ENCODE data around the gene LRRC8C.
"Not testable (repeated sequence)": the region's sequence is repeated elsewhere in the genome, so short reads cannot be mapped to it uniquely, and the experiment has no call there.

The LRRC8C gene

GRCh38 chr1:89608319-89608983 lies 24.5 kb upstream of the LRRC8C start:
- DNase-seq = peak; percentile 74 to 81

DNA sequence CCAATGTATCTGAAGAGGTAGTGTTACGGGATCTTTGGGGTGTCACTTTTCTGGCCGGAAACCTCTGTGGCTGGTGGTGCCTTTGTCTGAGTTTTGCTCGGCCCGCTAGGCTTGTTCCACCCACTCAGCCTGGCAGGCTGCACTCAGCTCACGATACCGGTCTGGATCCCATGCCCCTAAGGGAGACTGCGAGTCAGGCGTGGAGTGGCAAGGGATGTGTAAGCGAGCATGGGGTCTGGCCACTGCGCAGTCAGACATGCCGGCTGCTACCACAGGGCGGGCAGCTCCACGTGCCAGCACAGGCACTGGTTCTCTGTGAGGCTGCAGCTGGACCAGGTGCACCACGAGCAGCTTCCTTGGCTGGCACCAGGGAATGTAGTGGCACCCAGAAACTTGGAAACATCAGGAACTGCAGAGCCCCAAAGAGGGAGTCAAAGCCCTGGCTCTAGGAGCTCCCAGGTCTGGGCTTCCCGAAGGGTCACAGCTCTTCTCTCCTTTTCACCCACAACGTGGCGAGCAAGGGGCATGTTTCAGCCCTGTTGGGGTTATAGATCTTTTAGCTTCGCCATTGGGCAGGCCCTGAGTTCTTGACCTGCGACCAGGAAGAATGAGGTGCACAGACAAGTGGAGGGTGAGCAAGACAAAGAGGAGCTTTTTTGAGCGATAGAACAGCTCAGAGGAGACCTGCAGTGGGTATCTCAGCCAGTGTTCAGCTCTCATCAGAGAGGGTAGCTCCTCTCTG lies 23.8 kb upstream of the LRRC8C start:
- DNase-seq = peak; percentile 55 to 66

GRCh38 chr1:89609781-89610456 lies 23.0 kb upstream of the LRRC8C start:
- DNase-seq = peak in 1 of 2 donors; percentile 43

DNA sequence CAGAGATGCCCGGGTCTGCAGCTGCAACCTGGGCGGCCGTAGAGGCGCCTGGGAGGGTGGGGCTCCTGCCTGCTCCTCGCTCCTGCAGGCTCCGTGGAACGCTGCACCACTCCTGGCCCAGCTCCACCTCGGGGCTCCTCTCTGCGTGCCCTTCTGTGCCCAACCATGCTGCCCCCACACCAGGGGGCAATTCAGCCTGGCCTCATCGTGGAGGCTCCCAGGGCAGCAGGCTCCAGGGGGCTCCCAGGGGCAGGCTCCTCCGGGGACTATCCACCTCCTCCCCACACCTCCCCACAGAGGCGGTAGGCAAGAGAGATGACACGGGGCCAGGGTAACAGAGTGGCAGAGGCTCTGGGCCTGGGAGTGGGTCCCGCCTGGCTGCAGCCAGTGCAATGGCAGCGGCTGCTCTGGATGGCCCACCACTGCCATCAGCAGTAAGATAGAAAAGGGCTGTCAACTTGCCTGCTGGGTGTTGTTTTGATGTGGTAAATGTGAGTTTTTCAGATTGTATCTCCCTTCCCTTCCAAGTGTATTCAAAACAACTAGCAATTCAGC lies 22.4 kb upstream of the LRRC8C start:
- DNase-seq = peak in 1 of 2 donors; percentile 38

DNA sequence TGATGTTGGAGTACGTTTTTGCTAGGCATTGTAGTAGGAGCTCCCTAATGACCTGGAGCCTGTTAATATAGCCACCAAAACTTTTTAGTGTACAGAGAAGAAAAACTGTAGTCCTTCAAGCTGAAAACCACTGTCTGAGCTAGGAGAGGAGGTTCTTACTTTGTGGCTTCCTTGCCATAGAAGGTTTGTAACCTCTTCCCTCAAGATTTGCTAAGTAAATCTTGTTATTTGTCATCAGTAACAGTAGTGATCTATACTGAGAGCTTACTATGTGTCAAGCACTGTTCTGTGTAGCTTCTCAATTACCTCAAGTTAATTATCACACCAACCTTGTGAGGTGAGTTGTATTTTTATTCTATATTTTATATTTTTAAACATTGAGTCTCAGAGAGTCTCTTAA lies 21.2 kb upstream of the LRRC8C start:
- no peak for DNase-seq

DNA sequence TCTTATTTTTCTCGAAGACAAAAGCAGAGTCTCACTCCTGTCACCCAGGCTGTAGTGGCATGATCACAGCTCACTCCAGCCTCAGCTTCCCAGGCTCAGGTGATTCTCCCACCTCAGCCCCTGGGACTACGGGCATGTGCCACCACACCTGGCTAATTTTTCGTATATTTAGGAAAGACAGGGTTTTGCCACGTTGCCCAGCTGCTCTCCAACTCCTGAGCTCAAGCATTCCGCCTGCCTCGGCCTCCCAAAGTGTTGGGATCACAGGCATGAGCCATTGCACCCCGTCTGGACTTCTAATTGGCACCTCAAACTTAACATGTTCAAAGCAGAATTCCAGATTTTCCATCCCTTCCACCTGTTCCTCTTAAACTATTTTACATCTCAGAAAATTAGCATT lies 19.0 kb upstream of the LRRC8C start:
- DNase-seq = no peak

GRCh38 chr1:89615676-89616598 lies 17.0 kb upstream of the LRRC8C start:
- no peak for DNase-seq

DNA sequence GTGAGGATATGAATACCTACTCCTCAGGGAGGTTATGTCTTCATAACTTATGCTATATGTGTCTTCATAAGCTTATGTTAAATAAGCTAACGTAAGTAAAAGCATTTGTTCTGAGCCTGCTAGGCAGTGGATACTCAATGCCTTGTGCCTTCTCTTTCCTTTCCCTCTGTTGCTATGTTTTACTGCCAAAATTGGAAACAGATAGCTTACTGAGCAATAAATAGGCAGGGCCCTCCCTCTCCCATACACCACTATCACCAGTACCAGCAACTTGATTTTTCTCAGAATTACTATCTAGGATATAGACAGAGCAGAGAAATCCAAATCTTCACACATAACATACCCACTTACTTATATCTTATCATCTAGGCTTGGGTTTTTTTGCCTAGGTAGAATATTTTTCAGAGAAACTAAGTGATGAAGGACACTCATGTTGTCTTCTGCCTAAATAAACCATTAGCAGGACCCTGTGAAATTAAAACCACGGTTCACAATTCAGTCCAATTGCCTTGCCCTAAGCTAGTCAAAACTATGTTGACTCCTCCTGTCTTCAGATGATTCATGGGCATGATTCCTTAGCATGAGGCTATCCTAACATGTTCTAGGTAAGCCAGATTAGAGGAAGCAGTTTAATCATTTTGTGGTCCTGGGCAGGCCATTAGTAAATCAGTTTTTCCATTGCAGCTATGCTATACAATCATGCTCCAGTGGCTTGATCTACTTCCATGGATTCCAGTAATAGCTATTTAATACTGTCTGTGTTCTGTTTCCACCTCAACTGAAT lies 15.9 kb upstream of the LRRC8C start:
- no peak for DNase-seq

DNA sequence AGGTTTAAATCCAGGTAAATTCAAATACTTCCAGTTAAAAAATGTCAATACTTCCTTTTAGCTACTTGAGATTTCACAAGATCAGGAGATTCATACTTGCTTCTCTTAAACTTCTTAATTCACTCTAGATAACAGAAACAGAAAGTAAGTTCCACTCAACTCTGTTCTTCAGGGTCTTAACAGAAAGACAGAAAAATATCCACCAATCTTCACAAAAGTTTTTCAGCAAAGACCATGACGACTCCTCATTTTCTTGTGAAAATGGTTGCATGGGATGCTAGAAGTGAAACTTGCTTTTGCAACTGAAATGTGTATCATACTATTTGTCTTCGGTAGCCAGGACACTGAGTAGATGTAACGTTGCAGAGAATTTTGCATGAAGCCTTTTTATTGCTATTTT lies 12.3 kb upstream of the LRRC8C start:
- DNase-seq = no peak

GRCh38 chr1:89622895-89623294 lies 10.0 kb upstream of the LRRC8C start:
- no peak for DNase-seq

- no peak for DNase-seq
Measured at GRCh38 chr1:89624314-89624713, 8.6 kb upstream of the LRRC8C start.

- no peak for DNase-seq
Measured at GRCh38 chr1:89624715-89625323, 8.1 kb upstream of the LRRC8C start.

DNA sequence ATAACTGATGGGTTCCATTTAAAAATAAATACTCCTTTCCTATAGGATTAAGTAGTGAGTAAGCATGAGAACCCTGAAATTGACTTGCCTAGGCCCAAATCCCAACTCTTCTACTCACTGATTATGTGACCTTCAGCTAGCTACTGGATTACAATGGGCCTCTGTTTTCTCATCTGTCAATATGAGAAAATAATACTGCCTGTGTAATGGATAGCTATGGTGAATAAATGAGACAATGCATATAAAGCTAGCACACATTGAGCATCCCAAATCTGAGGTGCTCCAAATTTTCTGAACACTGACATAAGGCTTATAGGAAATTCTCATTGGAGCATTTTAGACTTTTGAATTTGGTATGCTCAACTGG lies 5.3 kb upstream of the LRRC8C start:
- DNase-seq = no peak

DNA sequence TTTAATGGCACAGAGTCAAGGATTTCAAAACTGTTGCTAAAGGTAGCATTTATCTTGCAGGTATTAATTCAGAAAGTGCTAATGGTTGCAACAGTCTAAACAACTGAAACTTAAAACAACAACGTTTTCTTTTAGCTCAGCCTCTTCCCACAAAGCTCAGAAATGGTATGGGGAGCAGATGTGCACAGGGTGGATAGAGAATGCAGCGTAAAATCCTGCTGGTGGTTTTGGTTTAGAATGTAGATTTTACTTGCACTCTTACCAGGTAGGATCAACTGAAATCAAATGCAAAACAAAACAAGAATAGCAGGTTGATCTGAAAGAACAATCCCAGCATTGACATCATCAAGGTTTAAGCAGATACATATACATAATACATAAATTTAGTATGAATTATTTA lies 3.8 kb upstream of the LRRC8C start:
- no peak for DNase-seq

- DNase-seq = not testable (repeated sequence)
Measured at GRCh38 chr1:89629600-89629999, 3.3 kb upstream of the LRRC8C start.

DNA sequence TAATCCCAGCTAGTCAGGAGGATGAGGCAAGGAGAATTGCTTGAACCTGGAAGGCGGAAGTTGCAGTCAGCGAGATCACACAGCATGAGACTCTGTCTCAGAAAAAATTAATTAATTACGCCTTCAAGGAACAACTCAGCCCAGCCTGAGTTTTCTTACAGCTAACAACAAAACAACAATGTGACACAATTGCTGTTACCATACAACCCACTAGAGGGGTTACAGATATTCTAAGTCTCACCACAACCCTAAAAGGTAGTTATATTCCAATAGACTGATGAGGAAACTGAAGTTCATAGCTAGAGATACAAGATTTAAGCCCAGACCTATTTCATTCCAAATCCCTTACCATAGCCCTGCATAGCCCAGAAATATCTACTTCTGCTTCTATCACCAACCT lies 2.9 kb upstream of the LRRC8C start:
- DNase-seq = no peak

DNA sequence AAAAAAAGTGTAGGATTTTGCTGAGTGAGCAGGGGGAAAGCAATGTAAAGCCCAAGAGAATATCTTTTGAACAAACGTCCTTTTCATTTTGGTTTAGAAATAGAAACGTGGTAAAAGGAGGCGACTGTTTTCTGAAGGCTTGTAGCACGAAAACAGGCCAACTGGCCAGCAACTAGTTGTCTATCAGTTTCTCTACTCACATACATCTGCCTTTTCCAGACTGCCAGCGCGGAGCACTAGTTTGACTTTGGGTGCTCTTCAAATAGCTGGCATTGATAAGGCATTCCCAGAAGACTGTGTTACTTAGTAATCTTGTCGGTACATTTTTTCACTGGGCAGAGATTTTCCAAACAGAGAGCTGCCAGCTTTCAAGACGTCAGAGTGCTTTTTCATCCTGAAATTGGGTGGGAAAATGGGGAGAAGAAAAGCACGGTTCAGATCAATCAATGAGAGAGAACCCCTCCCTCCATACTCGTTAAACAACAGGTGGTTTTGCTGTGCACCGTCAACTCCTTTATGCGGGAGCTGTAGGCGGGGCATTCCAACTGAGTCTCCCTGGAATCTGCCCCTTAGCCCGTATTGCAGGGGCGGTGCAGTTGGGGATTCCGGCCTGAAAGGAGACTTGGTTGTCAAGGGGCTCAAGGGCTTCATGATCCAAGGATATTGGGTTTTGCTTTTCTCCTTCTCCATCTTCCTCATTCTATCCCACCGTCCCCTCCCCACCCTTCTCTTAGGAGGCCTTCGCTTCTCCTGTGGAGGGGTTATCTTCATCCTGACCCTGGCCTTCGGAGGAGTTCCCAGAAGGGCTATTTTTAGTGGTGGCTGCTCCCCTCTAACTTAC lies 884 bp upstream of the LRRC8C start:
- DNase-seq = peak in 1 of 2 donors; percentile 14

DNA sequence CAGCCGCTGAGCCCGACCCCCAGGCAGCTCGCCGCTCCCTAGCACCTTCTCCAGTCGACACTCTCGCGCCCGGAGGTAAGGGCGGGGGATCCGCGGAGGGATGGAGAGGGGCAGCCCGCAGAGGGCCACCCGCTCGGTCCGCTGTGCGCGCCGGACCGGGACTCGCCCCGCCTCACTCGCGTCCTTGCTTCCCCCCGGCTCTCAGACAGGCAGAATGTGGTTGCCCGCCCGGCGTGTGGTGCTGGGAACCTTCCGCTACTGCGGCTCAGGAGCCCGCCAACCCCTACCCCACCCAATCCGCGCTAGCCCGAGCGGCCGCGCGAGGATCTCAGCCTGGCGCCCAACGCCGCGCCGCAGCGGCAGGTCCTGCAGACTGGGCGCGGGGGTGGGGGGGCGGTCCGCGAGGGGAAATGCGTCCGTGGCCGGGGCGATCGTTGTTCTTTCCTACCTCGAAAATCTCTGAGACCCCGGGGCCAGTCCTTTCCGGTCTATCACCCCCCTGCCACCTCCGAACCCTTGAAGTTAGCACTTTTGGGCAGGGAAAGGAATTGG lies 404 bp downstream of the LRRC8C start:
- peak; percentile 43 to 61 for DNase-seq

DNA sequence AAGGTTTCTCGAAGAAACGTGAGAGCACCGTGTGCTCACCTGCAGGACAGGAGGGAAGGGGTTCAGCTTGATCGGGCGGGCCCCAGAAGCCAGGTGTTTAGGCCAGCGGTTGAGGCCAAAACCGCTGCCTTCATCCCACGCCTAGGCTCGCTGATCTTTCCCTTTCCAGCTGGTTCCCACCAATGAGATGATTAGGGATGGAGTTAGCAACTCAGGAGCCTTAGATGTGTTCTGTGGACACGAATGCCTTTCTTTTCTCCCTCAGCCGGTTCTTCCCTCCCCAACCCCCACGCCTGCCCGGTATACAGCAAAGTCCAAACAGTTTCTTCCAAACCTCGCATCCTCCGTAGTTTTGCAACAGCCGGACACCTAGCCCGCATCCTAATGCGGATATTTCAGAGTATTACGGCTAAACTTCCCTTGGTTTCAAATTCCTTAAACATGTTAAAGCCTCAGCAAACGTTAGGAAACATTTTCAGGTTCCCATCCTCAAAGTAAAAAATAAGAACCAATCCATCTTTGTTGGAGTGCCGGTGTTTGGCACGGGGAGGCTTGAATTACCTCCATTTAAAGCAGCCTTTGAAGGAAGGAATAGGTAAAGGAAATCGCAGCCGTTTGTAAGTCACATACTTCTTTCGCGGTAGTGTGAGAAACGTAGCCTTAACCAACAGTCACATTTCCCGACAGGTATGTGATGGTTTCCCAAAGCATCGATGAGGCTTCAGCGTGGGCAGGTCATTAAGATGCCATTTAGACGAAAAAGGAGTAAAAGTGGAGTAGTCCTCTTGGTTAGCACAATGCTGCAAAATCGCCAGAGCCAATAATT lies 1.1 kb downstream of the LRRC8C start:
- peak; percentile 47 to 61 for DNase-seq

All from activated CD4-positive, alpha-beta T cell treated with anti-CD3 and anti-CD28 coated beads for 4 hours (primary cell).